ENCODE data around the gene PLVAP. TPM values are rescaled to one million over a fixed set of nuclear protein-coding genes. Genes with fewer than 3 reads are reported as not detected.

PLVAP gene
- total RNA-seq, 1 experiment from 2014 or later = not detected

- Histone ChIP-seq H3T11ph (ENCODE audit: low read length) (no peak overlapping the region), H3K4me1 (ENCODE audit: insufficient read depth, low read length) (peaks cover 7% of the 10 kb centered on the region; the same call in 1 of the 2 replicates), H2BK20ac (ENCODE audit: low read depth, low read length, poor library complexity, severe bottlenecking) (no peak overlapping the region), H3K56ac (ENCODE audit: insufficient read length, low read depth, low read length) (no peak overlapping the region), H3K9me3 (ENCODE audit: control insufficient read depth, low read depth, low read length) (no peaks in the 10 kb centered on the region), H2AK5ac (ENCODE audit: insufficient read length, low read length) (no peak overlapping the region), H2BK5ac (ENCODE audit: insufficient read length, low read length) (no peak overlapping the region), H3K27ac (ENCODE audit: insufficient read length, low read depth, low read length) (no peak overlapping the region), H4K20me1 (ENCODE audit: control insufficient read depth, insufficient read depth, insufficient read length) (no peaks in the 10 kb centered on the region), H2AFZ (ENCODE audit: low read length) (no peak overlapping the region), H3K9ac (ENCODE audit: extremely low read depth, insufficient read length, low read length) (peak overlapping the region; percentile 12), H2BK15ac (ENCODE audit: low read depth, low read length) (no peak overlapping the region), H3K18ac (ENCODE audit: insufficient read length, low read depth, low read length) (peak overlapping the region; percentile 13), H2BK12ac (ENCODE audit: insufficient read length, low read depth, low read length) (no peak overlapping the region), H3K27me3 (ENCODE audit: insufficient read depth, low read length) (no peaks in the 10 kb centered on the region), H4K8ac (replicated peaks; ENCODE audit: insufficient read length, low read depth, low read length) (no peak overlapping the region), H3K79me2 (ENCODE audit: insufficient read depth, low read length) (no peaks in the 10 kb centered on the region; the same call in 1 of the 2 replicates), H4K91ac (ENCODE audit: insufficient read length, low read depth, low read length) (no peak overlapping the region), H3K23me2 (ENCODE audit: insufficient read length, low read depth, low read length, poor library complexity, severe bottlenecking) (peaks cover 15% of the 10 kb centered on the region), H4K5ac (ENCODE audit: insufficient read length, low read depth, low read length) (no peak overlapping the region), H2BK120ac (ENCODE audit: low read depth, low read length, poor library complexity, severe bottlenecking) (no peak overlapping the region), H3K79me1 (ENCODE audit: insufficient read depth, low read depth, low read length, poor library complexity, severe bottlenecking) (no peaks in the 10 kb centered on the region), H3K14ac (ENCODE audit: insufficient read depth, low read length) (peak overlapping the region; percentile 26; the same call in 1 of the 2 replicates), H3K4ac (ENCODE audit: low read depth, low read length) (no peak overlapping the region), H3K4me2 (ENCODE audit: insufficient read depth, insufficient read length, low read length) (peak overlapping the region; percentile 61), H3K23ac (ENCODE audit: insufficient read length, low read depth, low read length) (no peak overlapping the region)
- H3K9me3 Mint-ChIP-seq = no peaks in the 10 kb centered on the region
- peaks cover 7 to 38% (median 17%) of the 10 kb centered on the region in 3 experiments; a peak in 6 of 7 replicates for H3K36me3 Mint-ChIP-seq (ENCODE audit: insufficient read depth in 1 of 3, low read depth in 3 of 3)
- H3K4me1 Mint-ChIP-seq = peaks cover 31 to 39% of the 10 kb centered on the region in 2 experiments
- WGBS (ENCODE audit: extremely low coverage, insufficient read length, low lambda C conversion rate) = no CpG with 5 or more reads among the region's 6 CpGs
- peak; percentile 63 for DNase-seq
- peak overlapping the region; percentile 81 to 97 (median 97); a peak in 6 of 7 replicates for H3K27ac Mint-ChIP-seq
- H3K4me3 Mint-ChIP-seq = peak overlapping the region; percentile 69 to 94
- H3K27me3 Mint-ChIP-seq (ENCODE audit: low read depth) = no peaks in the 10 kb centered on the region
- no peak for TF ChIP-seq CTCF (conservative IDR thresholded peaks at IDR 0.05)
Measured at GRCh38 chr19:17404015-17404414, 26.9 kb upstream of the PLVAP start.
